GM12878 (cell line): ENCODE measurements around the gene MAP3K7CL. TPM values are rescaled to one million over a fixed set of nuclear protein-coding genes. Genes with fewer than 3 reads are reported as not detected.

ENCODE experiments used
- ATAC-seq: fragments of 200-7000 bp; cut with Tn5 transposase; 3 replicates; pipeline ENCODE4 v1.9.1; 2020; ENCODE audit warnings: mild to moderate bottlenecking, moderate library complexity
- BruUV-seq: library from RNA; stranded (reverse); fragments of 400-500 nt; replicated peaks from 2 replicates; lab custom pipeline; 2021; lab: Mats Ljungman, UMichigan
- CTCF ChIA-PET: fragments of 300-600 bp; sonication (Branson Sonifier 250); formaldehyde crosslinking; extraction: SDS; loops from one replicate; lab custom pipeline; 2021; ENCODE audit warnings: inconsistent platforms; lab: Yijun Ruan, JAX
- POLR2A ChIA-PET: fragments of 350-600 bp; formaldehyde crosslinking; extraction: SDS; loops from one replicate; lab custom pipeline; 2021; ENCODE audit warnings: inconsistent platforms; lab: Charles Lee
- RAD21 ChIA-PET: fragments of 300-600 bp; sonication (Branson Sonifier 250); formaldehyde crosslinking; loops from one replicate; lab custom pipeline; 2023; ENCODE audit warnings: antibody characterized with exemption; ENCODE audit not compliant: unreplicated experiment; lab: Charles Lee
- SMC1A ChIA-PET: fragments of 300-600 bp; sonication (Branson Sonifier 250); formaldehyde crosslinking; loops from one replicate; lab custom pipeline; 2023; ENCODE audit not compliant: unreplicated experiment, uncharacterized antibody; lab: Charles Lee
- DNase-seq: peaks from one replicate; pipeline ENCODE4 v3.0.0-alpha.2; 2011; ENCODE audit warnings: low read depth, low spot score
- FAIRE-seq: peaks from 3 replicates; lab custom pipeline; 2011; peaks lifted over from hg19 to GRCh38; lab: Jason Lieb, UNC
- H2AFZ ChIP-seq: 2 replicates; pipeline ENCODE4 v1.6.0; 2011; ENCODE audit warnings: low read depth, low read length, control low read depth; ENCODE audit not compliant: control insufficient read depth
- H3K27ac ChIP-seq: 2 replicates; pipeline ENCODE4 v1.5.1; 2011; ENCODE audit warnings: control low read depth; ENCODE audit not compliant: control insufficient read depth, insufficient read depth
- H3K27me3 ChIP-seq, 2 experiments: replicated peaks in 1 of 2; 2 replicates each; pipeline versions ENCODE4 v1.6.0 to v1.6.1; 2011; ENCODE audit warnings: low read length in 1 of 2; ENCODE audit not compliant: control insufficient read depth in 2 of 2, insufficient read depth in 2 of 2
- H3K36me3 ChIP-seq, 2 experiments: 2 replicates each; pipeline ENCODE4 v1.5.1; 2011; ENCODE audit warnings: low read length in 1 of 2; ENCODE audit not compliant: control insufficient read depth in 2 of 2, insufficient read depth in 2 of 2
- H3K4me1 ChIP-seq: 2 replicates; pipeline ENCODE4 v1.6.1; 2011; ENCODE audit warnings: mild to moderate bottlenecking, low read length, moderate library complexity, mixed read lengths; ENCODE audit not compliant: control insufficient read depth, insufficient read depth
- H3K4me2 ChIP-seq: 2 replicates; pipeline ENCODE4 v1.6.0; 2011; ENCODE audit warnings: control low read depth; ENCODE audit not compliant: control insufficient read depth, insufficient read depth
- H3K4me3 ChIP-seq: fragments of 200-600 bp; sonication (generic); 2 replicates; pipeline ENCODE4 v1.5.1; 2016
- H3K79me2 ChIP-seq: 2 replicates; pipeline ENCODE4 v1.6.0; 2011; ENCODE audit warnings: low read length; ENCODE audit not compliant: control insufficient read depth, insufficient read depth
- H3K9ac ChIP-seq: 2 replicates; pipeline ENCODE4 v1.8.0; 2011; ENCODE audit warnings: low read length, control low read depth, mixed read lengths; ENCODE audit not compliant: control insufficient read depth, insufficient read depth
- H3K9me3 ChIP-seq: replicated peaks from 3 replicates; pipeline ENCODE4 v1.5.1; 2011; ENCODE audit warnings: mild to moderate bottlenecking, low read length; ENCODE audit not compliant: control insufficient read depth, insufficient read depth
- H4K20me1 ChIP-seq: 2 replicates; pipeline ENCODE4 v1.6.0; 2011; ENCODE audit not compliant: control insufficient read depth, insufficient read depth
- BHLHE40 ChIP-seq, 2 experiments: fragments of 450-650 bp in 1 of 2; IDR thresholded peaks; 2 replicates each; pipeline ENCODE4 v1.6.1; 2011 to 2017; ENCODE audit warnings: low read depth in 2 of 2, borderline replicate concordance in 1 of 2, improper control_type of control experiment in 1 of 2, low read length in 1 of 2, mild to moderate bottlenecking in 1 of 2
- BMI1 ChIP-seq: fragments of 450-650 bp; IDR thresholded peaks from 2 replicates; pipeline ENCODE4 v1.6.1; 2016; ENCODE audit warnings: mild to moderate bottlenecking, moderate library complexity, borderline replicate concordance
- GABPA ChIP-seq: IDR thresholded peaks from 2 replicates; pipeline ENCODE4 v1.6.1; 2014; ENCODE audit warnings: antibody characterized with exemption, low read depth, mild to moderate bottlenecking, inconsistent platforms
- HDAC2 ChIP-seq: fragments of 200-600 bp; sonication (generic); IDR thresholded peaks from 2 replicates; pipeline ENCODE4 v1.6.1; 2017
- IKZF2 ChIP-seq, 2 experiments: fragments of 450-650 bp; IDR thresholded peaks; 2 replicates each; pipeline ENCODE4 v1.6.1; 2017; ENCODE audit warnings: mild to moderate bottlenecking in 2 of 2, moderate library complexity in 2 of 2
- MYB ChIP-seq: fragments of 150-350 bp; IDR thresholded peaks from 2 replicates; pipeline ENCODE4 v1.6.1; 2014; ENCODE audit warnings: mild to moderate bottlenecking, low read depth, low read length, borderline replicate concordance
- NR2C1 ChIP-seq: fragments of 450-650 bp; IDR thresholded peaks from 2 replicates; pipeline ENCODE4 v1.6.1; 2017; ENCODE audit warnings: antibody characterized with exemption, mild to moderate bottlenecking, moderate library complexity
- SREBF1 ChIP-seq: IDR thresholded peaks from 2 replicates; pipeline ENCODE4 v1.6.1; 2012; ENCODE audit warnings: mild to moderate bottlenecking, low read length
- TCF7 ChIP-seq: IDR thresholded peaks from 2 replicates; pipeline ENCODE4 v1.6.1; 2014; ENCODE audit warnings: antibody characterized with exemption, borderline replicate concordance
- YBX1 ChIP-seq: fragments of 450-650 bp; IDR thresholded peaks from 2 replicates; pipeline ENCODE4 v1.6.1; 2016; ENCODE audit warnings: antibody characterized with exemption
- ZNF217 ChIP-seq: fragments of 450-650 bp; IDR thresholded peaks from 2 replicates; pipeline ENCODE4 v1.6.1; 2017; ENCODE audit warnings: antibody characterized with exemption, mild to moderate bottlenecking
- ZSCAN29 ChIP-seq: fragments of 450-650 bp; IDR thresholded peaks from 2 replicates; pipeline ENCODE4 v1.6.1; 2017; ENCODE audit warnings: mild to moderate bottlenecking, moderate library complexity
- WGBS: methylation state at CpG from one replicate; pipeline ENCODE4 v1.1.6; 2016; ENCODE audit warnings: low lambda C conversion rate; ENCODE audit not compliant: insufficient replicate concordance, insufficient coverage; ENCODE audit errors: missing lambda C conversion rate; 5-methylcytosine and 5-hydroxymethylcytosine counted together
- in situ Hi-C: fragments of 300-500 bp; cut with MboI; formaldehyde crosslinking; loops from 9 replicates; pipeline ENCODE4 v1.14.3; 2018; ENCODE audit warnings: mixed read lengths
- intact Hi-C: fragments of 100-400 bp; cut with micrococcal nuclease; formaldehyde crosslinking; loops from one replicate; pipeline ENCODE4 v1.14.2; 2022; ENCODE audit not compliant: unreplicated experiment
- polyA plus RNA-seq, 11 experiments: library from polyadenylated mRNA; depleted of rRNA in 4 of 11; unstranded in 6 of 11; stranded (reverse) in 5 of 11; fragments of >200 nt; fragmentation: Nextera tagmentation in 4 of 11; fragmentation: Illumina TruSeq in 1 of 11; extraction: Ambion mirVana in 4 of 11; extraction: Trizol in 1 of 11; gene quantifications; 1 replicate in 1 of 11; 2 replicates in 10 of 11; pipeline versions ENCODE4 v1.2.1 to v1.2.3, GENCODE V29; 2011 to 2016; ENCODE audit warnings: inconsistent platforms in 2 of 11, missing spikeins in 2 of 11, low read depth in 1 of 11
- total RNA-seq, 4 experiments: library from RNA; depleted of rRNA in 3 of 4; stranded (reverse); fragments of >200 nt in 3 of 4; fragmentation: Illumina TruSeq in 1 of 4; extraction: Trizol in 1 of 4; gene quantifications; 2 replicates each; pipeline versions ENCODE4 v1.2.1 to v1.2.3, GENCODE V29; 2013 to 2021
- TF ChIP-seq, protein P1 (sequence below): fragments of 450-650 bp; IDR thresholded peaks from 2 replicates; pipeline ENCODE4 v1.6.1; 2017; ENCODE audit warnings: mild to moderate bottlenecking
- TF ChIP-seq, protein P2 (sequence below): IDR thresholded peaks from 2 replicates; pipeline ENCODE4 v1.6.1; 2012; ENCODE audit warnings: low read depth, low read length, improper control_type of control experiment
- TF ChIP-seq, protein P3 (sequence below), 3 experiments: IDR thresholded peaks in 2 of 3; conservative IDR thresholded peaks in 1 of 3; 2 replicates each; pipeline ENCODE4 v1.5.1; 2011; ENCODE audit warnings: low read depth in 3 of 3, low read length in 3 of 3, mild to moderate bottlenecking in 3 of 3, control low read depth in 2 of 3, moderate library complexity in 2 of 3, inconsistent platforms in 1 of 3, mixed read lengths in 1 of 3; ENCODE audit not compliant: control insufficient read depth in 2 of 3, insufficient read depth in 1 of 3; ENCODE audit errors: extremely low read depth in 1 of 3
- TF ChIP-seq, protein P4 (sequence below): IDR thresholded peaks from 2 replicates; pipeline ENCODE4 v1.6.1; 2011; ENCODE audit warnings: low read depth, mild to moderate bottlenecking, low read length, moderate library complexity, borderline replicate concordance; ENCODE audit errors: extremely low read depth
- TF ChIP-seq, protein P5 (sequence below): fragments of 150-350 bp; IDR thresholded peaks from 2 replicates; pipeline ENCODE4 v1.6.1; 2014; ENCODE audit warnings: mild to moderate bottlenecking, low read depth, low read length

The MAP3K7CL gene
- total and polyA plus RNA-seq, 10 of the 15 experiments (the other 5 are each of a cell fraction or from before 2014, with no cell fraction given): 3.2 to 19.7 (median 6.6) TPM

DNA sequence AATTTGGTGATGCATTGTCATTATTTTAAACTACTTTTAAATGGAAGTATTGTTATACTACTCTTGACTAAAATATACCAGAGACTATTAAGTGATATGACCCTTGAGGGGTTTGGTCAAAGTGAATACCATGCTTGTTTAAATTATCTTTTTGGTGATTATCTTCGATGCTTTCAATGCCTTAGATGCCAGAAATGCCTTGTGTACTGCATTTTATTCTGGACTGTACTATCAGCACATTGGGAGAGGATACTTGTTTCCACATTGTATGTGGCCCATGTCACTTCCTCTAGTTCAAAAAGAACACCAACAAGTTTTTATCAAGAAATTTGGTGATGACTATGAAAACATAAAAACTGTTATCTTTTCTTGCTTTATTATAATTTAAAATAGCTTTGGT is 16.3 kb downstream of the MAP3K7CL start:
- BruUV-seq: no TSS peak
- no peak for ATAC-seq
- intact Hi-C loops: no loop called here

More for the DNA sequence above, 16.3 kb downstream of the MAP3K7CL start:
- Histone ChIP-seq H3K36me3 (no peaks in the 10 kb centered on the region), H3K27me3 (no peaks in the 10 kb centered on the region), H3K9me3 (no peaks in the 10 kb centered on the region), H3K9ac (no peak overlapping the region), H3K27ac (no peak overlapping the region), H3K79me2 (no peaks in the 10 kb centered on the region), H3K4me1 (no peaks in the 10 kb centered on the region), H2AFZ (no peak overlapping the region), H3K4me2 (no peak overlapping the region), H4K20me1 (no peaks in the 10 kb centered on the region), H3K4me3 (no peak overlapping the region)
- POLR2A ChIA-PET: no interaction called here
- SMC1A ChIA-PET: no interaction called here
- FAIRE-seq (no peak), DNase-seq (no peak)
- WGBS: 21% methylated on average over 1 of the region's 1 CpG
- no peak for TF ChIP-seq MYB
- TF ChIP-seq, protein P1, sequence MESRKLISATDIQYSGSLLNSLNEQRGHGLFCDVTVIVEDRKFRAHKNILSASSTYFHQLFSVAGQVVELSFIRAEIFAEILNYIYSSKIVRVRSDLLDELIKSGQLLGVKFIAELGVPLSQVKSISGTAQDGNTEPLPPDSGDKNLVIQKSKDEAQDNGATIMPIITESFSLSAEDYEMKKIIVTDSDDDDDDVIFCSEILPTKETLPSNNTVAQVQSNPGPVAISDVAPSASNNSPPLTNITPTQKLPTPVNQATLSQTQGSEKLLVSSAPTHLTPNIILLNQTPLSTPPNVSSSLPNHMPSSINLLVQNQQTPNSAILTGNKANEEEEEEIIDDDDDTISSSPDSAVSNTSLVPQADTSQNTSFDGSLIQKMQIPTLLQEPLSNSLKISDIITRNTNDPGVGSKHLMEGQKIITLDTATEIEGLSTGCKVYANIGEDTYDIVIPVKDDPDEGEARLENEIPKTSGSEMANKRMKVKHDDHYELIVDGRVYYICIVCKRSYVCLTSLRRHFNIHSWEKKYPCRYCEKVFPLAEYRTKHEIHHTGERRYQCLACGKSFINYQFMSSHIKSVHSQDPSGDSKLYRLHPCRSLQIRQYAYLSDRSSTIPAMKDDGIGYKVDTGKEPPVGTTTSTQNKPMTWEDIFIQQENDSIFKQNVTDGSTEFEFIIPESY: no peak
- no peak for TF ChIP-seq GABPA
- no peak for TF ChIP-seq TCF7
- TF ChIP-seq HDAC2: no peak
- no peak for TF ChIP-seq YBX1
- TF ChIP-seq, protein P2, sequence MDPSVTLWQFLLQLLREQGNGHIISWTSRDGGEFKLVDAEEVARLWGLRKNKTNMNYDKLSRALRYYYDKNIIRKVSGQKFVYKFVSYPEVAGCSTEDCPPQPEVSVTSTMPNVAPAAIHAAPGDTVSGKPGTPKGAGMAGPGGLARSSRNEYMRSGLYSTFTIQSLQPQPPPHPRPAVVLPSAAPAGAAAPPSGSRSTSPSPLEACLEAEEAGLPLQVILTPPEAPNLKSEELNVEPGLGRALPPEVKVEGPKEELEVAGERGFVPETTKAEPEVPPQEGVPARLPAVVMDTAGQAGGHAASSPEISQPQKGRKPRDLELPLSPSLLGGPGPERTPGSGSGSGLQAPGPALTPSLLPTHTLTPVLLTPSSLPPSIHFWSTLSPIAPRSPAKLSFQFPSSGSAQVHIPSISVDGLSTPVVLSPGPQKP: no peak
- TF ChIP-seq, protein P3, sequence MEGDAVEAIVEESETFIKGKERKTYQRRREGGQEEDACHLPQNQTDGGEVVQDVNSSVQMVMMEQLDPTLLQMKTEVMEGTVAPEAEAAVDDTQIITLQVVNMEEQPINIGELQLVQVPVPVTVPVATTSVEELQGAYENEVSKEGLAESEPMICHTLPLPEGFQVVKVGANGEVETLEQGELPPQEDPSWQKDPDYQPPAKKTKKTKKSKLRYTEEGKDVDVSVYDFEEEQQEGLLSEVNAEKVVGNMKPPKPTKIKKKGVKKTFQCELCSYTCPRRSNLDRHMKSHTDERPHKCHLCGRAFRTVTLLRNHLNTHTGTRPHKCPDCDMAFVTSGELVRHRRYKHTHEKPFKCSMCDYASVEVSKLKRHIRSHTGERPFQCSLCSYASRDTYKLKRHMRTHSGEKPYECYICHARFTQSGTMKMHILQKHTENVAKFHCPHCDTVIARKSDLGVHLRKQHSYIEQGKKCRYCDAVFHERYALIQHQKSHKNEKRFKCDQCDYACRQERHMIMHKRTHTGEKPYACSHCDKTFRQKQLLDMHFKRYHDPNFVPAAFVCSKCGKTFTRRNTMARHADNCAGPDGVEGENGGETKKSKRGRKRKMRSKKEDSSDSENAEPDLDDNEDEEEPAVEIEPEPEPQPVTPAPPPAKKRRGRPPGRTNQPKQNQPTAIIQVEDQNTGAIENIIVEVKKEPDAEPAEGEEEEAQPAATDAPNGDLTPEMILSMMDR (IDR thresholded peaks at IDR 0.05 in 2 of 3, conservative IDR thresholded peaks at IDR 0.05 in 1 of 3; ENCODE audit: control insufficient read depth in 2 of 3, extremely low read depth in 1 of 3, insufficient read depth in 1 of 3, low read depth in 3 of 3, low read length in 3 of 3): no peak
- TF ChIP-seq, protein P4, sequence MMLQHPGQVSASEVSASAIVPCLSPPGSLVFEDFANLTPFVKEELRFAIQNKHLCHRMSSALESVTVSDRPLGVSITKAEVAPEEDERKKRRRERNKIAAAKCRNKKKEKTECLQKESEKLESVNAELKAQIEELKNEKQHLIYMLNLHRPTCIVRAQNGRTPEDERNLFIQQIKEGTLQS: no peak
- no peak for TF ChIP-seq ZNF217
- TF ChIP-seq IKZF2 (IDR thresholded peaks at IDR 0.05): no peak
- no peak for TF ChIP-seq SREBF1
- TF ChIP-seq, protein P5, sequence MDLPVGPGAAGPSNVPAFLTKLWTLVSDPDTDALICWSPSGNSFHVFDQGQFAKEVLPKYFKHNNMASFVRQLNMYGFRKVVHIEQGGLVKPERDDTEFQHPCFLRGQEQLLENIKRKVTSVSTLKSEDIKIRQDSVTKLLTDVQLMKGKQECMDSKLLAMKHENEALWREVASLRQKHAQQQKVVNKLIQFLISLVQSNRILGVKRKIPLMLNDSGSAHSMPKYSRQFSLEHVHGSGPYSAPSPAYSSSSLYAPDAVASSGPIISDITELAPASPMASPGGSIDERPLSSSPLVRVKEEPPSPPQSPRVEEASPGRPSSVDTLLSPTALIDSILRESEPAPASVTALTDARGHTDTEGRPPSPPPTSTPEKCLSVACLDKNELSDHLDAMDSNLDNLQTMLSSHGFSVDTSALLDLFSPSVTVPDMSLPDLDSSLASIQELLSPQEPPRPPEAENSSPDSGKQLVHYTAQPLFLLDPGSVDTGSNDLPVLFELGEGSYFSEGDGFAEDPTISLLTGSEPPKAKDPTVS: no peak
- TF ChIP-seq ZSCAN29: no peak
- TF ChIP-seq BMI1: no peak
- no peak for TF ChIP-seq NR2C1
- no peak for TF ChIP-seq BHLHE40 (IDR thresholded peaks at IDR 0.05; ENCODE audit: borderline replicate concordance in 1 of 2, low read depth in 2 of 2, low read length in 1 of 2)
- in situ Hi-C loops: no loop called here
- RAD21 ChIA-PET: no interaction called here
- CTCF ChIA-PET: interaction anchor here (0.9 kb wide), 1 partner anchor 27 kb away, joined by 3 read pairs; no protein-coding TSS in a partner anchor
